ENCODE measurements around the gene C2orf69. TPM values are rescaled to one million over a fixed set of nuclear protein-coding genes. Genes with fewer than 3 reads are reported as not detected.

Gene C2orf69
- total and polyA plus RNA-seq, 2 experiments from 2014 or later: 33.4 to 39.2 TPM

DNA sequence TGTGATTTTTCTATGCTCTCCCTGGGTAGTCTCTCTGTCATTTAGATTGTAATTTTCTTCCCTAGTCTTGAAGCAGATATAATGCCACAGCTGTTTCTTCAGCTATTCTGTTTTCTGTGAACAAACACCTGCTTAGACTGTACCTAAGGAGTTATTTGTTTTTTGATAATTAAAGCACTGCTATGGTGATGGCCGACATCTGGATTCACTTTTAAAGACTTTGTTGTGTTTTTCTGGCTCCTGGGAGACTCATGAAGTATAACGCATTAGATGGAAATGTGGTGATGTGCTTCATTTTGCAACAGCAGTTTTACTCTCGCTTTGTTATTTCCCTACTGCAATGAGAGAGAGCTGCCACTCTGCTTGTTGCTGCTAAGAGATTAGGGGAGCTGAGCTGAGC is 15.7 kb upstream of the C2orf69 start (continued):
- TF ChIP-seq, protein P1, sequence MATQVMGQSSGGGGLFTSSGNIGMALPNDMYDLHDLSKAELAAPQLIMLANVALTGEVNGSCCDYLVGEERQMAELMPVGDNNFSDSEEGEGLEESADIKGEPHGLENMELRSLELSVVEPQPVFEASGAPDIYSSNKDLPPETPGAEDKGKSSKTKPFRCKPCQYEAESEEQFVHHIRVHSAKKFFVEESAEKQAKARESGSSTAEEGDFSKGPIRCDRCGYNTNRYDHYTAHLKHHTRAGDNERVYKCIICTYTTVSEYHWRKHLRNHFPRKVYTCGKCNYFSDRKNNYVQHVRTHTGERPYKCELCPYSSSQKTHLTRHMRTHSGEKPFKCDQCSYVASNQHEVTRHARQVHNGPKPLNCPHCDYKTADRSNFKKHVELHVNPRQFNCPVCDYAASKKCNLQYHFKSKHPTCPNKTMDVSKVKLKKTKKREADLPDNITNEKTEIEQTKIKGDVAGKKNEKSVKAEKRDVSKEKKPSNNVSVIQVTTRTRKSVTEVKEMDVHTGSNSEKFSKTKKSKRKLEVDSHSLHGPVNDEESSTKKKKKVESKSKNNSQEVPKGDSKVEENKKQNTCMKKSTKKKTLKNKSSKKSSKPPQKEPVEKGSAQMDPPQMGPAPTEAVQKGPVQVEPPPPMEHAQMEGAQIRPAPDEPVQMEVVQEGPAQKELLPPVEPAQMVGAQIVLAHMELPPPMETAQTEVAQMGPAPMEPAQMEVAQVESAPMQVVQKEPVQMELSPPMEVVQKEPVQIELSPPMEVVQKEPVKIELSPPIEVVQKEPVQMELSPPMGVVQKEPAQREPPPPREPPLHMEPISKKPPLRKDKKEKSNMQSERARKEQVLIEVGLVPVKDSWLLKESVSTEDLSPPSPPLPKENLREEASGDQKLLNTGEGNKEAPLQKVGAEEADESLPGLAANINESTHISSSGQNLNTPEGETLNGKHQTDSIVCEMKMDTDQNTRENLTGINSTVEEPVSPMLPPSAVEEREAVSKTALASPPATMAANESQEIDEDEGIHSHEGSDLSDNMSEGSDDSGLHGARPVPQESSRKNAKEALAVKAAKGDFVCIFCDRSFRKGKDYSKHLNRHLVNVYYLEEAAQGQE (IDR thresholded peaks at IDR 0.05; ENCODE audit: unreplicated experiment): no peak

DNA sequence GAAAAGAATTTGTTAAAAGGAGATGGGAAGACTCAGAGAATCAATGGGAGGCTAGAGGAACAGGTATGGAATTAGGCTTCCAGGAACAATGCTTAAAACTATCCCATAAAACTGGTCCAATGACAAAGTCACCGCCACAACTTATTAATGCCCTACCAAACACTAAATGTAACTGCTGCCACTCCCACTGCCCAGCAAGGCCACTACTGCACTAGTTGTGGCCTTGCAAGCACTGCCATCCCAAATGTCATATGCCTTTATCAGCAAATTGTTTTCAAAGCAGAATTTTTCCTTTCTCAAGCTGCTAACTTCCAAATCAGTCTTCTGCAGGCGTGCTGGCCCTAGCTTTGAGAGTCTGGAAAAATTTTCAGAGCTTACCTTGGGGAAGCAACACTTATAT is 14.5 kb upstream of the C2orf69 start:
- Histone ChIP-seq H3K9me2 (ENCODE audit: insufficient read depth) (no peaks in the 10 kb centered on the region), H3K4me3 (no peak overlapping the region), H2AFZ (no peak overlapping the region; the same call in 1 of the 2 replicates), H3K4me1 (ENCODE audit: insufficient read depth) (no peaks in the 10 kb centered on the region), H3K27ac (ENCODE audit: low read depth) (no peak overlapping the region), H3K27me3 (ENCODE audit: insufficient read depth) (no peaks in the 10 kb centered on the region), H3K79me2 (replicated peaks; ENCODE audit: insufficient read depth) (no peaks in the 10 kb centered on the region), H3F3A (replicated peaks; ENCODE audit: low read depth) (no peaks in the 10 kb centered on the region), H4K20me1 (replicated peaks; ENCODE audit: insufficient read depth) (no peaks in the 10 kb centered on the region), H3K4me2 (no peak overlapping the region), H3K36me3 (ENCODE audit: insufficient read depth) (no peaks in the 10 kb centered on the region)
- no peak overlapping the region for H3K4me3 Mint-ChIP-seq
- no peaks in the 10 kb centered on the region for H3K36me3 Mint-ChIP-seq (ENCODE audit: low read depth)
- peaks cover 3% of the 10 kb centered on the region for H3K27me3 Mint-ChIP-seq (ENCODE audit: insufficient read depth, low read depth, poor library complexity)
- no peak overlapping the region for H3K27ac Mint-ChIP-seq
- ATAC-seq: no peak
- H3K9me3 Mint-ChIP-seq: no peaks in the 10 kb centered on the region; the same call in 2 of the 3 replicates
- TF ChIP-seq, protein P2, sequence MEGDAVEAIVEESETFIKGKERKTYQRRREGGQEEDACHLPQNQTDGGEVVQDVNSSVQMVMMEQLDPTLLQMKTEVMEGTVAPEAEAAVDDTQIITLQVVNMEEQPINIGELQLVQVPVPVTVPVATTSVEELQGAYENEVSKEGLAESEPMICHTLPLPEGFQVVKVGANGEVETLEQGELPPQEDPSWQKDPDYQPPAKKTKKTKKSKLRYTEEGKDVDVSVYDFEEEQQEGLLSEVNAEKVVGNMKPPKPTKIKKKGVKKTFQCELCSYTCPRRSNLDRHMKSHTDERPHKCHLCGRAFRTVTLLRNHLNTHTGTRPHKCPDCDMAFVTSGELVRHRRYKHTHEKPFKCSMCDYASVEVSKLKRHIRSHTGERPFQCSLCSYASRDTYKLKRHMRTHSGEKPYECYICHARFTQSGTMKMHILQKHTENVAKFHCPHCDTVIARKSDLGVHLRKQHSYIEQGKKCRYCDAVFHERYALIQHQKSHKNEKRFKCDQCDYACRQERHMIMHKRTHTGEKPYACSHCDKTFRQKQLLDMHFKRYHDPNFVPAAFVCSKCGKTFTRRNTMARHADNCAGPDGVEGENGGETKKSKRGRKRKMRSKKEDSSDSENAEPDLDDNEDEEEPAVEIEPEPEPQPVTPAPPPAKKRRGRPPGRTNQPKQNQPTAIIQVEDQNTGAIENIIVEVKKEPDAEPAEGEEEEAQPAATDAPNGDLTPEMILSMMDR (conservative IDR thresholded peaks at IDR 0.05; ENCODE audit: low read depth in 2 of 2): no peak
- no peak for TF ChIP-seq JUNB (IDR thresholded peaks at IDR 0.05; ENCODE audit: unreplicated experiment)
- no peak for TF ChIP-seq EZH2 (IDR thresholded peaks at IDR 0.05; ENCODE audit: low read depth, unreplicated experiment)
- TF ChIP-seq, protein P1 (IDR thresholded peaks at IDR 0.05; ENCODE audit: unreplicated experiment): no peak
- no peak for TF ChIP-seq POLR2AphosphoS5 (IDR thresholded peaks at IDR 0.05; ENCODE audit: low read depth)
- no peak for TF ChIP-seq STAT1 (IDR thresholded peaks at IDR 0.05; ENCODE audit: unreplicated experiment)
- H3K4me1 Mint-ChIP-seq: no peaks in the 10 kb centered on the region
- DNase-seq (ENCODE audit: low spot score): no peak

Measured in GM23338 (cell line).